ENCODE results near the gene PAPSS2.
"Not testable (repeated sequence)": the region's sequence is repeated elsewhere in the genome, so short reads cannot be mapped to it uniquely, and the experiment has no call there.

PAPSS2 gene

GRCh38 chr10:87643920-87644319 lies 15.8 kb upstream of the PAPSS2 start:
- no peak for DNase-seq

- not testable (repeated sequence) for DNase-seq
Observed at GRCh38 chr10:87644500-87644899, 15.2 kb upstream of the PAPSS2 start.

- no peak for DNase-seq
Observed at GRCh38 chr10:87646192-87646909, 13.3 kb upstream of the PAPSS2 start.

GRCh38 chr10:87646935-87647334 lies 12.7 kb upstream of the PAPSS2 start:
- DNase-seq, result no peak

GRCh38 chr10:87650838-87651589 lies 8.7 kb upstream of the PAPSS2 start:
- DNase-seq, result no peak

GRCh38 chr10:87651801-87652200 lies 7.9 kb upstream of the PAPSS2 start:
- no peak for DNase-seq

GRCh38 chr10:87652261-87652660 lies 7.4 kb upstream of the PAPSS2 start:
- DNase-seq, result no peak

GRCh38 chr10:87654212-87654611 lies 5.5 kb upstream of the PAPSS2 start:
- no peak for DNase-seq

- DNase-seq, result no peak
Observed at GRCh38 chr10:87656431-87657072, 3.1 kb upstream of the PAPSS2 start.

- peak; percentile 43 for DNase-seq
Observed at GRCh38 chr10:87657371-87657770, 2.3 kb upstream of the PAPSS2 start.

GRCh38 chr10:87658321-87658795 lies 1.3 kb upstream of the PAPSS2 start:
- no peak for DNase-seq

GRCh38 chr10:87658858-87659555 lies 671 bp upstream of the PAPSS2 start:
- no peak for DNase-seq

GRCh38 chr10:87660484-87661133 lies 931 bp downstream of the PAPSS2 start:
- no peak for DNase-seq

GRCh38 chr10:87661861-87662785 lies 2.4 kb downstream of the PAPSS2 start:
- DNase-seq, result no peak

- DNase-seq, result no peak
Observed at GRCh38 chr10:87664276-87664701, 4.6 kb downstream of the PAPSS2 start.

- DNase-seq, result no peak
Observed at GRCh38 chr10:87667493-87667892, 7.8 kb downstream of the PAPSS2 start.

- DNase-seq, result no peak
Observed at GRCh38 chr10:87668324-87669074, 8.8 kb downstream of the PAPSS2 start.

- DNase-seq, result no peak
Observed at GRCh38 chr10:87669752-87670151, 10.1 kb downstream of the PAPSS2 start.

GRCh38 chr10:87670586-87670985 lies 10.9 kb downstream of the PAPSS2 start:
- no peak for DNase-seq

GRCh38 chr10:87671139-87671815 lies 11.6 kb downstream of the PAPSS2 start:
- DNase-seq, result no peak

All from CD4-positive, alpha-beta T cell treated with Interleukin-15 for 1 hour (primary cell).